Rectal smooth muscle tissue (tissue), 1 donor: ENCODE data around the gene TRMT10B.
"Not testable (repeated sequence)": the region's sequence is repeated elsewhere in the genome, so short reads cannot be mapped to it uniquely, and the experiment has no call there.

ENCODE experiments used
- H3K27ac ChIP-seq: one replicate; pipeline ENCODE4 v1.7.0; 2013; ENCODE audit warnings: low read depth, low read length, inconsistent platforms
- H3K27me3 ChIP-seq: one replicate; pipeline ENCODE4 v1.7.0; 2013; ENCODE audit warnings: low read length; ENCODE audit not compliant: control insufficient read depth, insufficient read depth
- H3K36me3 ChIP-seq: one replicate; pipeline ENCODE4 v1.7.0; 2013; ENCODE audit warnings: low read length; ENCODE audit not compliant: control insufficient read depth, insufficient read depth
- H3K4me1 ChIP-seq: one replicate; pipeline ENCODE4 v1.7.0; 2013; ENCODE audit warnings: low read length; ENCODE audit not compliant: control insufficient read depth, insufficient read depth
- H3K4me3 ChIP-seq: one replicate; pipeline ENCODE4 v1.7.0; 2013; ENCODE audit warnings: low read length
- H3K9ac ChIP-seq: one replicate; pipeline ENCODE4 v1.7.0; 2013; ENCODE audit warnings: low read length

Gene TRMT10B

GRCh38 chr9:37787059-37787458, 33.5 kb downstream of the TRMT10B start:
- Histone ChIP-seq H3K27me3 (no peaks in the 10 kb centered on the region), H3K9ac (no peak overlapping the region), H3K36me3 (peaks cover 8% of the 10 kb centered on the region), H3K4me3 (no peak overlapping the region), H3K4me1 (no peaks in the 10 kb centered on the region), H3K27ac (no peak overlapping the region)

- Histone ChIP-seq H3K27me3 (no peaks in the 10 kb centered on the region), H3K9ac (no peak overlapping the region), H3K4me1 (no peaks in the 10 kb centered on the region), H3K4me3 (no peak overlapping the region), H3K36me3 (peaks cover 1% of the 10 kb centered on the region), H3K27ac (no peak overlapping the region)
Measured at GRCh38 chr9:37788332-37788731, 34.7 kb downstream of the TRMT10B start.

GRCh38 chr9:37790096-37790495, 36.5 kb downstream of the TRMT10B start:
- Histone ChIP-seq H3K36me3 (no peaks in the 10 kb centered on the region), H3K27ac (no peak overlapping the region), H3K27me3 (no peaks in the 10 kb centered on the region), H3K9ac (no peak overlapping the region), H3K4me3 (no peak overlapping the region), H3K4me1 (no peaks in the 10 kb centered on the region)

- H3K9ac ChIP-seq = no peak overlapping the region
- no peaks in the 10 kb centered on the region for H3K27me3 ChIP-seq
- no peaks in the 10 kb centered on the region for H3K36me3 ChIP-seq
- H3K4me1 ChIP-seq = no peaks in the 10 kb centered on the region
- H3K4me3 ChIP-seq = no peak overlapping the region
- no peak overlapping the region for H3K27ac ChIP-seq
Measured at GRCh38 chr9:37792122-37792521, 38.5 kb downstream of the TRMT10B start.

GRCh38 chr9:37796232-37796631, 42.6 kb downstream of the TRMT10B start:
- no peak overlapping the region for H3K27ac ChIP-seq
- H3K4me3 ChIP-seq = no peak overlapping the region
- H3K4me1 ChIP-seq = no peaks in the 10 kb centered on the region
- H3K9ac ChIP-seq = no peak overlapping the region
- H3K36me3 ChIP-seq = no peaks in the 10 kb centered on the region
- no peaks in the 10 kb centered on the region for H3K27me3 ChIP-seq

GRCh38 chr9:37798677-37799076, 45.1 kb downstream of the TRMT10B start:
- no peak overlapping the region for H3K9ac ChIP-seq
- no peak overlapping the region for H3K4me3 ChIP-seq
- no peaks in the 10 kb centered on the region for H3K36me3 ChIP-seq

GRCh38 chr9:37800631-37801286, 47.2 kb downstream of the TRMT10B start, which contains the start of gene DCAF10:
DCAF10 (plus strand) TSS chr9:37800797; CDS start chr9:37800867, 70 bp downstream.
- Histone ChIP-seq H3K36me3 (no peaks in the 10 kb centered on the region), H3K27me3 (no peaks in the 10 kb centered on the region), H3K9ac (peak within 1 kb of the TSS; percentile 69), H3K27ac (peak within 1 kb of the TSS; percentile 86), H3K4me1 (peaks cover 12% of the 10 kb centered on the region), H3K4me3 (peak within 1 kb of the TSS; percentile 98)

More at GRCh38 chr9:37798677-37799076, 45.1 kb downstream of the TRMT10B start:
- Histone ChIP-seq H3K4me1 (peaks cover 12% of the 10 kb centered on the region), H3K27ac (no peak overlapping the region), H3K27me3 (no peaks in the 10 kb centered on the region)

- H3K36me3 ChIP-seq = no peaks in the 10 kb centered on the region
- peak overlapping the region; percentile 98 for H3K4me3 ChIP-seq
- peak overlapping the region; percentile 86 for H3K27ac ChIP-seq
- H3K27me3 ChIP-seq = no peaks in the 10 kb centered on the region
- H3K9ac ChIP-seq = peak overlapping the region; percentile 69
- H3K4me1 ChIP-seq = peaks cover 12% of the 10 kb centered on the region
Measured at GRCh38 chr9:37801287-37801850, 47.8 kb downstream of the TRMT10B start.

- Histone ChIP-seq H3K36me3 (no peaks in the 10 kb centered on the region), H3K4me1 (peaks cover 12% of the 10 kb centered on the region), H3K27me3 (no peaks in the 10 kb centered on the region), H3K27ac (no peak overlapping the region), H3K9ac (no peak overlapping the region), H3K4me3 (peak overlapping the region; percentile 98)
Measured at GRCh38 chr9:37801959-37802711, 48.5 kb downstream of the TRMT10B start.

- Histone ChIP-seq H3K27me3 (no peaks in the 10 kb centered on the region), H3K4me1 (peaks cover 12% of the 10 kb centered on the region), H3K4me3 (no peak overlapping the region), H3K9ac (no peak overlapping the region), H3K36me3 (no peaks in the 10 kb centered on the region), H3K27ac (no peak overlapping the region)
Measured at GRCh38 chr9:37806271-37806670, 52.7 kb downstream of the TRMT10B start.

- H3K27ac ChIP-seq, H3K9ac ChIP-seq, H3K4me1 ChIP-seq, H3K4me3 ChIP-seq, H3K36me3 ChIP-seq, H3K27me3 ChIP-seq: not testable (repeated sequence)
Measured at GRCh38 chr9:37809676-37810075, 56.1 kb downstream of the TRMT10B start.

- H3K9ac ChIP-seq = no peak overlapping the region
- H3K27ac ChIP-seq = no peak overlapping the region
- no peaks in the 10 kb centered on the region for H3K27me3 ChIP-seq
- no peaks in the 10 kb centered on the region for H3K4me1 ChIP-seq
- no peak overlapping the region for H3K4me3 ChIP-seq
- H3K36me3 ChIP-seq = no peaks in the 10 kb centered on the region
Measured at GRCh38 chr9:37811906-37812476, 58.4 kb downstream of the TRMT10B start.
